Measurements from ENCODE around the gene ZFR2. TPM values are rescaled to one million over a fixed set of nuclear protein-coding genes. Genes with fewer than 3 reads are reported as not detected.

The ZFR2 gene
- total RNA-seq, 1 experiment from 2014 or later: not detected

GRCh38 chr19:3782903-3783302, 85.9 kb downstream of the ZFR2 start:
- no TSS peak for BruUV-seq (replicated peaks)
- H3K27ac Mint-ChIP-seq (ENCODE audit: unreplicated experiment): no peak overlapping the region
- no peaks in the 10 kb centered on the region for H3K4me1 Mint-ChIP-seq (ENCODE audit: low read depth, unreplicated experiment)
- CTCF ChIA-PET: no interaction called here
- no peaks in the 10 kb centered on the region for H3K36me3 Mint-ChIP-seq (ENCODE audit: insufficient read depth, unreplicated experiment)
- peaks cover 7% of the 10 kb centered on the region for H3K9me3 Mint-ChIP-seq (ENCODE audit: low read depth, unreplicated experiment)
- TF ChIP-seq CTCF (IDR thresholded peaks at IDR 0.05; ENCODE audit: unreplicated experiment): no peak
- H3K4me3 Mint-ChIP-seq (ENCODE audit: low read depth, unreplicated experiment): no peak overlapping the region
- peaks cover 14% of the 10 kb centered on the region for H3K27me3 Mint-ChIP-seq (ENCODE audit: unreplicated experiment)
- intact Hi-C loops (cut with micrococcal nuclease; ENCODE audit: unreplicated experiment): no loop called here
- DNase-seq: no peak

GRCh38 chr19:3782330-3782729, 86.5 kb downstream of the ZFR2 start:
- no TSS peak for BruUV-seq (replicated peaks)
- peaks cover 7% of the 10 kb centered on the region for H3K9me3 Mint-ChIP-seq (ENCODE audit: low read depth, unreplicated experiment)
- CTCF ChIA-PET: no interaction called here
- H3K27me3 Mint-ChIP-seq (ENCODE audit: unreplicated experiment): peaks cover 14% of the 10 kb centered on the region
- DNase-seq: no peak
- intact Hi-C loops (cut with micrococcal nuclease; ENCODE audit: unreplicated experiment): no loop called here
- H3K27ac Mint-ChIP-seq (ENCODE audit: unreplicated experiment): no peak overlapping the region
- H3K4me1 Mint-ChIP-seq (ENCODE audit: low read depth, unreplicated experiment): no peaks in the 10 kb centered on the region
- H3K36me3 Mint-ChIP-seq (ENCODE audit: insufficient read depth, unreplicated experiment): no peaks in the 10 kb centered on the region
- TF ChIP-seq CTCF (IDR thresholded peaks at IDR 0.05; ENCODE audit: unreplicated experiment): no peak
- no peak overlapping the region for H3K4me3 Mint-ChIP-seq (ENCODE audit: low read depth, unreplicated experiment)

- Mint-ChIP-seq H3K27me3 (ENCODE audit: unreplicated experiment) (peaks cover 18% of the 10 kb centered on the region), H3K27ac (ENCODE audit: unreplicated experiment) (no peak overlapping the region), H3K36me3 (ENCODE audit: insufficient read depth, unreplicated experiment) (no peaks in the 10 kb centered on the region), H3K4me1 (ENCODE audit: low read depth, unreplicated experiment) (no peaks in the 10 kb centered on the region), H3K9me3 (ENCODE audit: low read depth, unreplicated experiment) (peaks cover 7% of the 10 kb centered on the region), H3K4me3 (ENCODE audit: low read depth, unreplicated experiment) (no peak overlapping the region)
- CTCF ChIA-PET: no interaction called here
- no peak for DNase-seq
- TF ChIP-seq CTCF (IDR thresholded peaks at IDR 0.05; ENCODE audit: unreplicated experiment): no peak
- intact Hi-C loops (cut with micrococcal nuclease; ENCODE audit: unreplicated experiment): no loop called here
- no TSS peak for BruUV-seq (replicated peaks)
These were observed 87.2 kb downstream of the ZFR2 start for GRCh38 chr19:3781603-3782002.

- H3K27ac Mint-ChIP-seq (ENCODE audit: unreplicated experiment): no peak overlapping the region
- H3K36me3 Mint-ChIP-seq (ENCODE audit: insufficient read depth, unreplicated experiment): no peaks in the 10 kb centered on the region
- H3K27me3 Mint-ChIP-seq (ENCODE audit: unreplicated experiment): peaks cover 26% of the 10 kb centered on the region
- no peak for TF ChIP-seq CTCF (IDR thresholded peaks at IDR 0.05; ENCODE audit: unreplicated experiment)
- intact Hi-C loops (cut with micrococcal nuclease; ENCODE audit: unreplicated experiment): no loop called here
- peaks cover 7% of the 10 kb centered on the region for H3K9me3 Mint-ChIP-seq (ENCODE audit: low read depth, unreplicated experiment)
- CTCF ChIA-PET: no interaction called here
- no peak for DNase-seq
- no peaks in the 10 kb centered on the region for H3K4me1 Mint-ChIP-seq (ENCODE audit: low read depth, unreplicated experiment)
- H3K4me3 Mint-ChIP-seq (ENCODE audit: low read depth, unreplicated experiment): no peak overlapping the region
- BruUV-seq (replicated peaks): no TSS peak
These were observed 88.0 kb downstream of the ZFR2 start for GRCh38 chr19:3780786-3781304.

All from Calu3 (cell line).